Tibial artery (tissue), 4 donors: Measurements from ENCODE around the gene LRRN2.

Experiments
- DNase-seq, 2 donors: peaks; one replicate each; pipeline ENCODE4 v3.0.0-alpha.2; 2019
- H3K27ac ChIP-seq, 2 donors: fragments of 200-600 bp; sonication (generic) in 1 of 2; 1 replicate in 1 of 2; 2 replicates in 1 of 2; pipeline ENCODE4 v1.5.1; 2018 to 2019; ENCODE audit warnings: mild to moderate bottlenecking in 1 of 2
- H3K27me3 ChIP-seq, 2 donors: fragments of 200-600 bp; sonication (generic) in 1 of 2; one replicate each; pipeline versions ENCODE4 v1.5.1 to v1.6.0; 2016 to 2019
- H3K36me3 ChIP-seq, 3 donors: fragments of 200-600 bp; sonication (generic) in 2 of 3; one replicate each; pipeline ENCODE4 v1.5.1; 2016 to 2019; ENCODE audit warnings: mild to moderate bottlenecking in 2 of 3
- H3K4me1 ChIP-seq, 4 donors: fragments of 200-600 bp; sonication (generic) in 2 of 4; 1 replicate in 3 of 4; 2 replicates in 1 of 4; pipeline ENCODE4 v1.5.1; 2016 to 2019
- H3K4me3 ChIP-seq, 2 donors: fragments of 200-600 bp; sonication (generic) in 1 of 2; 1 replicate in 1 of 2; 2 replicates in 1 of 2; pipeline ENCODE4 v1.5.1; 2018 to 2019; ENCODE audit warnings: mild to moderate bottlenecking in 2 of 2
- H3K9me3 ChIP-seq, 3 donors: fragments of 200-600 bp; sonication (generic) in 1 of 3; one replicate each; pipeline ENCODE4 v1.5.1; 2016 to 2019
- intact Hi-C: fragments of 100-400 bp; cut with DNase I; formaldehyde crosslinking; loops from one replicate; pipeline ENCODE4 v1.15.0; 2023; ENCODE audit warnings: low total_unique reads
- TF ChIP-seq, protein P1 (sequence below), 2 experiments: fragments of 200-600 bp in 1 of 2; fragments of 450-650 bp in 1 of 2; IDR thresholded peaks; one replicate each; pipeline ENCODE4 v1.5.1; 2017 to 2019; ENCODE audit warnings: antibody characterized with exemption in 2 of 2, mild to moderate bottlenecking in 1 of 2, moderate library complexity in 1 of 2

LRRN2 gene

DNA sequence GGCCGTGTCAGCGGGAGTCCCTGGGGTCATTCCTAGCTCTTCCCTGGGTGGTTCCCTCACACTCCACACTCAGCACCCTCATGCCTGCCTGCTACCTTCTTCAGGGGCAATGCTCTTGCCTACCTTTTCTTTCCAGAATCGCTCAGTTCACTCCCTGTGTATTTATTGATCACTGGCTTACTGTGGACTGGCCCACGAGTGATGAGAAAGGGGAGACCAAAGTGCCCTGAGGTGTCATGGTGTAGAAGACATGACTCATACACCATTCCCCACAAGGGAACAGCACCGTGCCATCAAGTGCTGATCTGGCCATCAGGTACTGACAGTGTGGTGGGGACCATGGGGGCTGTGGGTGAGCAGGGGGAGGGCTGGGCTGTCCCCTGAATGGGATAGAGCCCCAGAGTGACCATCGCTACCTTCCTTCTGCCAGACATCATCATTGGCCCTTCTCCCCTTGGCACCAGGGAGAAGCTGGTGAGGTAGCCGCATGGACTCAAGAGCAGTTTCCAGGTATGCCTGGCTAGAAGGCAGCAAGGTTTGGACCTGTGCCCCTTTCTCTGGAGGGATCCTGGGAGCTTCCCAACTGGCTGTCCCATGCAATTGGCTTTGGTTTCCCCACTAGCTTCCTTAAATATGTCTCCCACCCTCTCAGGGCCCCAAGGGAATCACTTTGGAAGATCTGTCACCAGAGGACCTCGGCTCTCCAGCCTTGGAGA lies 17.2 kb upstream of the LRRN2 start:
- H3K36me3 ChIP-seq = no peaks in the 10 kb centered on the region
- H3K9me3 ChIP-seq = no peaks in the 10 kb centered on the region
- H3K27ac ChIP-seq = no peak overlapping the region
- TF ChIP-seq, protein P1, sequence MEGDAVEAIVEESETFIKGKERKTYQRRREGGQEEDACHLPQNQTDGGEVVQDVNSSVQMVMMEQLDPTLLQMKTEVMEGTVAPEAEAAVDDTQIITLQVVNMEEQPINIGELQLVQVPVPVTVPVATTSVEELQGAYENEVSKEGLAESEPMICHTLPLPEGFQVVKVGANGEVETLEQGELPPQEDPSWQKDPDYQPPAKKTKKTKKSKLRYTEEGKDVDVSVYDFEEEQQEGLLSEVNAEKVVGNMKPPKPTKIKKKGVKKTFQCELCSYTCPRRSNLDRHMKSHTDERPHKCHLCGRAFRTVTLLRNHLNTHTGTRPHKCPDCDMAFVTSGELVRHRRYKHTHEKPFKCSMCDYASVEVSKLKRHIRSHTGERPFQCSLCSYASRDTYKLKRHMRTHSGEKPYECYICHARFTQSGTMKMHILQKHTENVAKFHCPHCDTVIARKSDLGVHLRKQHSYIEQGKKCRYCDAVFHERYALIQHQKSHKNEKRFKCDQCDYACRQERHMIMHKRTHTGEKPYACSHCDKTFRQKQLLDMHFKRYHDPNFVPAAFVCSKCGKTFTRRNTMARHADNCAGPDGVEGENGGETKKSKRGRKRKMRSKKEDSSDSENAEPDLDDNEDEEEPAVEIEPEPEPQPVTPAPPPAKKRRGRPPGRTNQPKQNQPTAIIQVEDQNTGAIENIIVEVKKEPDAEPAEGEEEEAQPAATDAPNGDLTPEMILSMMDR (IDR thresholded peaks at IDR 0.05) = no peak
- no peak overlapping the region for H3K4me3 ChIP-seq
- H3K27me3 ChIP-seq = peaks cover 0 to 36% of the 10 kb centered on the region in 2 donors
- intact Hi-C loops = no loop called here
- peak in 1 of 2 donors; percentile 21 for DNase-seq
- H3K4me1 ChIP-seq = no peaks in the 10 kb centered on the region

DNA sequence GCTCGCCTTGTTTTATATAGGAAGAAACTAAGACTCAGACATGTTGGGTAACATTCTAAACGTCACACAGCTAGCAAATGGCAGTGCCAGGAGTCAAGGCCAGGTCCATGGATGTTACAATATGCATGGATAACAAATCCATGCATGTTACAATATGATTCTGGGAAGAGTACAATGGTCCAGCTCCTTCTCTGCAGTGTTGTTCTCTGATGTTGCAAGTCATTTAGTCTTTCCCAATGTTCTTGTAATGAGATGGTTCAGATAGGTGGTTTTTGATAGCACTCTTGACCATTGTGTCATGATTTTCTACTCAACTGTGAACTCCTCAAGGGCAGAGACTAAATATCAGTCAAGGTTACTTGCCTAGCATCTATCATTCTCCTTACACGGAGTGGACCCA lies 15.7 kb upstream of the LRRN2 start:
- H3K4me1 ChIP-seq = no peaks in the 10 kb centered on the region
- H3K27ac ChIP-seq = no peak overlapping the region
- H3K4me3 ChIP-seq = no peak overlapping the region
- TF ChIP-seq, protein P1 (IDR thresholded peaks at IDR 0.05) = no peak
- peaks cover 0 to 25% of the 10 kb centered on the region in 2 donors for H3K27me3 ChIP-seq
- no peaks in the 10 kb centered on the region for H3K36me3 ChIP-seq
- no peak for DNase-seq
- no peaks in the 10 kb centered on the region for H3K9me3 ChIP-seq
- intact Hi-C loops = no loop called here

DNA sequence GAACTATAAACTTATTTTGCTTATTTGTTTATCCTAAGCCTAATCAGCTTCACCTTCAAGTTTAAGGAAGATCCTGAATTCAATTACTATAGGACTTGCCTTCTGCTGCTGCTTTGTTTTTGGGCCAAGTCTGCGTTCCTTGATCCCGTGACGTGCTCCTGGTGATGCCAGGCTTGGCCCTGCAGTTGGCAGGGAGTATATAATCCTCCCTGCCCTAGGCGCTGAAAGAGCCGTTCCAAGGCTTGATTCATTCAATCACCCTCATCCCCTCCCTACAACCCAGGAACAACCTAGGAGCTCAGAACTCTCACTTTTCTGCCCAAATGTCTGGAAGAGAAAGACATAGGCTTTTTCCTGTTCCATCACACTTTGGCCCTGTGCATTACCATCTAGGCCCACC lies 12.4 kb upstream of the LRRN2 start:
- no peak overlapping the region for H3K4me3 ChIP-seq
- no peak overlapping the region for H3K27ac ChIP-seq
- no peaks in the 10 kb centered on the region for H3K36me3 ChIP-seq
- H3K27me3 ChIP-seq = peaks cover 0 to 18% of the 10 kb centered on the region in 2 donors
- intact Hi-C loops = no loop called here
- TF ChIP-seq, protein P1 (IDR thresholded peaks at IDR 0.05) = no peak
- H3K4me1 ChIP-seq = no peaks in the 10 kb centered on the region
- no peak for DNase-seq
- H3K9me3 ChIP-seq = no peaks in the 10 kb centered on the region

DNA sequence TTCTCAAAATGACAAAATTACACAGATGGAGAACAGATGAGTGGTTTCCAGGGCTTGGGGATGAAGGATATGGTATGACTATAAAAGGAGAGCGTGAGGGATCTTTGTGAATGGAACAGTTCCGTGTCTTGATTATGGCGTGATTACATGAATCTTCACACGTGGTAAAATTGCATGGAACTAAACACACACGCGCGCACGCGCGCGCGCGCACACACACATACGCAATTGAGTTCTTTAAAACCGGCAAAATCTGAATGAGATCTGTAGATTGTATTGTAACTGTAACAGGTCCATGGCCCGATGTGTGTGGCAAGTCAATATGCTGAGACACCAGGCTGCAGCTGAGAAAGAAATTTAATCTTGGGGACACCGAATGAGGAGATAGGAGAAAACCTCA lies 11.1 kb upstream of the LRRN2 start:
- no peak overlapping the region for H3K27ac ChIP-seq
- intact Hi-C loops = no loop called here
- H3K4me1 ChIP-seq = no peaks in the 10 kb centered on the region
- TF ChIP-seq, protein P1 (IDR thresholded peaks at IDR 0.05) = no peak
- peaks cover 0 to 23% of the 10 kb centered on the region in 2 donors for H3K27me3 ChIP-seq
- DNase-seq = peak in 1 of 2 donors; percentile 19
- no peaks in the 10 kb centered on the region for H3K9me3 ChIP-seq
- no peak overlapping the region for H3K4me3 ChIP-seq
- H3K36me3 ChIP-seq = no peaks in the 10 kb centered on the region

DNA sequence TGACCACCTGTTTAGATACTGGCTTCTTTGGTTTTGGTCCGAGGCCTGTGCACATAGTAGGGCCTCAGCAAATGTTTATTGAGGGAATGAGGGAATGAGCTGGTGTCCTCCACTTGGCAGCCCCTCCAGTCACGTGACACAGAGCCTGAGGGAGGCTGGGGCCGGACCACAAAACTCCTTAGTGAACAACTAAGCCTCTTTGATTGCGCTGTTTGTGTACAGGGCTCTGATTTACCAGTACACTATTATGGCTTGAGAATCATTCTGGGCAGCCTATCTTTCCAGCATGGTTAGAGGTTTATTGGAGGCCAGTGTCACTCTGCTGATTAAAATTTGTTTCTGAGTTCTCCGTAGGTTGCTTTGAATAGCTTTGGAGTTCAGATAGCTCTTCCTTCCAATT lies 10.2 kb upstream of the LRRN2 start:
- Histone ChIP-seq H3K27ac (no peak overlapping the region), H3K36me3 (no peaks in the 10 kb centered on the region), H3K9me3 (no peaks in the 10 kb centered on the region), H3K4me3 (no peak overlapping the region), H3K4me1 (no peaks in the 10 kb centered on the region), H3K27me3 (peaks cover 0 to 20% of the 10 kb centered on the region in 2 donors)
- peak in 1 of 2 donors; percentile 35 for DNase-seq
- intact Hi-C loops = no loop called here
- TF ChIP-seq, protein P1 (IDR thresholded peaks at IDR 0.05) = no peak
